ENCODE results near the gene TNS3. TPM values are rescaled to one million over a fixed set of nuclear protein-coding genes. Genes with fewer than 3 reads are reported as not detected.
A peak's percentile ranks its signal among the peaks of the same experiment; 100 is the strongest.
"Not testable (repeated sequence)": the region's sequence is repeated elsewhere in the genome, so short reads cannot be mapped to it uniquely, and the experiment has no call there.

The TNS3 gene
- total RNA-seq (2014; rRNA removed; shearing (Covaris generic)), result 35.4 and 37.3 TPM in 2 replicates

GRCh38 chr7:47581804-47582763 is at the start of gene TNS3:
TSS of gene TNS3 (minus strand) at chr7:47582111. CDS start at chr7:47439636, 142,475 bp downstream.
- DNase-seq (ENCODE audit: low spot score), result no peak
- in situ Hi-C loops (cut with HindIII; ENCODE audit: low sequenced_read_pairs), result no loop called here

GRCh38 chr7:47631711-47632110 is 49.8 kb upstream of the TNS3 start:
- no peak for DNase-seq (ENCODE audit: low spot score)
- in situ Hi-C loops (cut with HindIII; ENCODE audit: low sequenced_read_pairs), result no loop called here

GRCh38 chr7:47627580-47628283 is 45.8 kb upstream of the TNS3 start:
- no peak for DNase-seq (ENCODE audit: low spot score)
- in situ Hi-C loops (cut with HindIII; ENCODE audit: low sequenced_read_pairs), result no loop called here

GRCh38 chr7:47625861-47626715 is 44.2 kb upstream of the TNS3 start:
- peak; percentile 83 for DNase-seq (ENCODE audit: low spot score)
- in situ Hi-C loops (cut with HindIII; ENCODE audit: low sequenced_read_pairs), result no loop called here

- in situ Hi-C loops (cut with HindIII; ENCODE audit: low sequenced_read_pairs), result no loop called here
- DNase-seq (ENCODE audit: low spot score), result no peak
These were observed 42.8 kb upstream of the TNS3 start for GRCh38 chr7:47624689-47625088.

GRCh38 chr7:47622946-47623640 is 41.2 kb upstream of the TNS3 start:
- DNase-seq (ENCODE audit: low spot score), result no peak
- in situ Hi-C loops (cut with HindIII; ENCODE audit: low sequenced_read_pairs), result no loop called here

- in situ Hi-C loops (cut with HindIII; ENCODE audit: low sequenced_read_pairs), result no loop called here
- no peak for DNase-seq (ENCODE audit: low spot score)
These were observed 40.7 kb upstream of the TNS3 start for GRCh38 chr7:47622586-47622945.

- DNase-seq (ENCODE audit: low spot score), result no peak
- in situ Hi-C loops (cut with HindIII; ENCODE audit: low sequenced_read_pairs), result no loop called here
These were observed 40.2 kb upstream of the TNS3 start for GRCh38 chr7:47621979-47622561.

GRCh38 chr7:47621347-47621746 is 39.4 kb upstream of the TNS3 start:
- DNase-seq (ENCODE audit: low spot score), result no peak
- in situ Hi-C loops (cut with HindIII; ENCODE audit: low sequenced_read_pairs), result no loop called here

- DNase-seq (ENCODE audit: low spot score), result no peak
- in situ Hi-C loops (cut with HindIII; ENCODE audit: low sequenced_read_pairs), result no loop called here
These were observed 37.9 kb upstream of the TNS3 start for GRCh38 chr7:47619806-47620205.

- DNase-seq (ENCODE audit: low spot score), result no peak
- in situ Hi-C loops (cut with HindIII; ENCODE audit: low sequenced_read_pairs), result no loop called here
These were observed 35.2 kb upstream of the TNS3 start for GRCh38 chr7:47617131-47617530.

GRCh38 chr7:47614450-47614849 is 32.5 kb upstream of the TNS3 start:
- DNase-seq (ENCODE audit: low spot score), result no peak
- in situ Hi-C loops (cut with HindIII; ENCODE audit: low sequenced_read_pairs), result no loop called here

GRCh38 chr7:47611045-47611511 is 29.2 kb upstream of the TNS3 start:
- in situ Hi-C loops (cut with HindIII; ENCODE audit: low sequenced_read_pairs), result no loop called here
- DNase-seq (ENCODE audit: low spot score), result no peak

- in situ Hi-C loops (cut with HindIII; ENCODE audit: low sequenced_read_pairs), result no loop called here
- no peak for DNase-seq (ENCODE audit: low spot score)
These were observed 28.7 kb upstream of the TNS3 start for GRCh38 chr7:47610506-47611044.

- no peak for DNase-seq (ENCODE audit: low spot score)
- in situ Hi-C loops (cut with HindIII; ENCODE audit: low sequenced_read_pairs), result no loop called here
These were observed 28.0 kb upstream of the TNS3 start for GRCh38 chr7:47609803-47610452.

- in situ Hi-C loops (cut with HindIII; ENCODE audit: low sequenced_read_pairs); DNase-seq (ENCODE audit: low spot score): not testable (repeated sequence)
These were observed 24.7 kb upstream of the TNS3 start for GRCh38 chr7:47606593-47607046.

- in situ Hi-C loops (cut with HindIII; ENCODE audit: low sequenced_read_pairs), result no loop called here
- no peak for DNase-seq (ENCODE audit: low spot score)
These were observed 24.1 kb upstream of the TNS3 start for GRCh38 chr7:47605816-47606575.
